Endothelial cell of umbilical vein (primary cell): Measurements from ENCODE around the gene TRIM59. TPM values are rescaled to one million over a fixed set of nuclear protein-coding genes. Genes with fewer than 3 reads are reported as not detected.
A peak's percentile ranks its signal among the peaks of the same experiment; 100 is the strongest.

ENCODE experiments used
- BruUV-seq: library from RNA; stranded (reverse); fragments of 400-500 nt; replicated peaks from 2 replicates; lab custom pipeline; 2021; lab: Mats Ljungman, UMichigan
- CTCF ChIA-PET: fragments of 300-600, 350-600 bp; sonication (Branson Sonifier 250); formaldehyde crosslinking; loops from one replicate; lab custom pipeline; 2021; ENCODE audit warnings: antibody characterized with exemption, inconsistent platforms; lab: Charles Lee
- POLR2A ChIA-PET: fragments of 300-600, 350-600 bp; sonication (Branson Sonifier 250); formaldehyde crosslinking; loops from one replicate; lab custom pipeline; 2021; ENCODE audit warnings: antibody characterized with exemption, inconsistent platforms; lab: Charles Lee
- DNase-seq: peaks from one replicate; pipeline ENCODE4 v3.0.0-alpha.2; 2011; ENCODE audit warnings: low read depth, low spot score
- FAIRE-seq: peaks from 2 replicates; lab custom pipeline; 2011; peaks lifted over from hg19 to GRCh38; lab: Jason Lieb, UNC
- H2AFZ ChIP-seq: 2 replicates; pipeline ENCODE4 v1.6.0; 2012; ENCODE audit warnings: low read depth, low read length, control low read depth, inconsistent platforms
- H3K27ac ChIP-seq: 2 replicates; pipeline ENCODE4 v1.5.1; 2011; ENCODE audit warnings: low read depth, mild to moderate bottlenecking, control low read depth, low read length, moderate library complexity; ENCODE audit not compliant: insufficient read depth
- H3K27me3 ChIP-seq, 2 experiments: 2 replicates each; pipeline versions ENCODE4 v1.6.0 to v1.6.1; 2011; ENCODE audit warnings: low read length in 2 of 2, mixed read lengths in 1 of 2; ENCODE audit not compliant: control insufficient read depth in 2 of 2, insufficient read depth in 2 of 2
- H3K36me3 ChIP-seq, 2 experiments: 2 replicates in 1 of 2; 3 replicates in 1 of 2; pipeline ENCODE4 v1.5.1; 2011; ENCODE audit warnings: low read length in 2 of 2, mild to moderate bottlenecking in 1 of 2, moderate library complexity in 1 of 2; ENCODE audit not compliant: control insufficient read depth in 2 of 2, insufficient read depth in 2 of 2; ENCODE audit errors: extremely low read depth in 1 of 2
- H3K4me1 ChIP-seq: 3 replicates; pipeline ENCODE4 v1.5.1; 2011; ENCODE audit warnings: mild to moderate bottlenecking, low read length; ENCODE audit not compliant: control insufficient read depth, insufficient read depth; ENCODE audit errors: extremely low read depth
- H3K4me2 ChIP-seq: 2 replicates; pipeline ENCODE4 v1.6.1; 2011; ENCODE audit warnings: low read length, control low read depth, mixed read lengths; ENCODE audit not compliant: insufficient read depth
- H3K4me3 ChIP-seq, 3 experiments: fragments of 200-600 bp in 1 of 3; sonication (generic), shearing (Covaris generic) in 1 of 3; replicated peaks in 1 of 3; 2 replicates each; pipeline ENCODE4 v1.5.1; 2011 to 2016; ENCODE audit warnings: control low read depth in 3 of 3, low read length in 3 of 3, mild to moderate bottlenecking in 2 of 3, inconsistent platforms in 1 of 3, low read depth in 1 of 3, moderate library complexity in 1 of 3; ENCODE audit not compliant: insufficient read depth in 1 of 3
- H3K79me2 ChIP-seq: 2 replicates; pipeline ENCODE4 v1.6.0; 2012; ENCODE audit warnings: low read length, inconsistent platforms; ENCODE audit not compliant: control insufficient read depth, insufficient read depth
- H3K9ac ChIP-seq: replicated peaks from 2 replicates; pipeline ENCODE3; 2011; ENCODE audit warnings: low read length, control low read depth; ENCODE audit not compliant: insufficient read depth; ENCODE audit errors: extremely low read depth
- H3K9me1 ChIP-seq: replicated peaks from 3 replicates; pipeline ENCODE4 v1.6.0; 2011; ENCODE audit warnings: mild to moderate bottlenecking, low read length; ENCODE audit not compliant: control insufficient read depth, insufficient read depth; ENCODE audit errors: extremely low read depth
- H3K9me3 ChIP-seq: replicated peaks from 2 replicates; pipeline ENCODE4 v1.5.1; 2012; ENCODE audit warnings: low read length, inconsistent platforms; ENCODE audit not compliant: control insufficient read depth, insufficient read depth
- H4K20me1 ChIP-seq: replicated peaks from 2 replicates; pipeline ENCODE3; 2011; ENCODE audit warnings: mild to moderate bottlenecking, low read length; ENCODE audit not compliant: control insufficient read depth, insufficient read depth; ENCODE audit errors: extremely low read depth
- CTCF ChIP-seq, 2 donors: IDR thresholded peaks; 1 replicate in 1 of 2; 2 replicates in 1 of 2; pipeline ENCODE4 v1.5.1; 2011; ENCODE audit warnings: low read length in 2 of 2, mild to moderate bottlenecking in 2 of 2, moderate library complexity in 2 of 2, control low read depth in 1 of 2, inconsistent platforms in 1 of 2, low read depth in 1 of 2; ENCODE audit not compliant: insufficient read depth in 1 of 2; ENCODE audit errors: extremely low read depth in 1 of 2
- EZH2 ChIP-seq: IDR thresholded peaks from 2 replicates; pipeline ENCODE4 v1.6.1; 2012; ENCODE audit warnings: borderline replicate concordance, low read depth, mild to moderate bottlenecking, moderate library complexity, low read length, inconsistent platforms; ENCODE audit not compliant: severe bottlenecking
- FOS ChIP-seq: IDR thresholded peaks from 2 replicates; pipeline ENCODE4 v1.6.1; 2011; ENCODE audit warnings: mild to moderate bottlenecking, low read length, moderate library complexity, borderline replicate concordance; ENCODE audit not compliant: insufficient read depth
- MYC ChIP-seq: IDR thresholded peaks from one replicate; pipeline ENCODE4 v1.6.1; 2011; ENCODE audit warnings: mild to moderate bottlenecking, low read depth, low read length
- dilution Hi-C: fragments of 300-500 bp; cut with MboI; formaldehyde crosslinking; loops from one replicate; pipeline ENCODE4 v1.15.0; 2019; ENCODE audit warnings: low sequenced_read_pairs; ENCODE audit not compliant: extremely low pct_ligation_motif_present
- intact Hi-C: fragments of 100-400 bp; cut with micrococcal nuclease; formaldehyde crosslinking; loops from one replicate; pipeline ENCODE4 v1.10.0; 2022
- polyA plus RNA-seq, 4 experiments: library from polyadenylated mRNA; depleted of rRNA in 3 of 4; stranded (reverse) in 3 of 4; unstranded in 1 of 4; fragments of >200 nt; gene quantifications; 2 replicates each; pipeline versions ENCODE4 v1.2.1 to v1.2.3, GENCODE V29; 2011 to 2012; ENCODE audit warnings: missing spikeins in 1 of 4
- total RNA-seq: library from RNA; stranded (reverse); gene quantifications from 2 replicates; pipeline ENCODE4 v1.2.3, GENCODE V29; 2021

Gene TRIM59
- total and polyA plus RNA-seq, 2 donors (not counting 3 experiments of a cell fraction or from before 2014, with no cell fraction given) = 6.8 to 33.0 TPM

GRCh38 chr3:160464971-160465370 is 15.4 kb upstream of the TRIM59 start:
- intact Hi-C loops = no loop called here

GRCh38 chr3:160464321-160464720 is 14.7 kb upstream of the TRIM59 start:
- ChIA-PET POLR2A (no interaction called here), CTCF (interaction anchor here (1.0 to 1.2 kb wide), 2 partner anchors 9 to 13 kb away, joined by 3 to 7 read pairs; no protein-coding TSS in a partner anchor)
- Histone ChIP-seq H3K9me3 (no peaks in the 10 kb centered on the region), H3K4me2 (no peak overlapping the region), H3K9me1 (no peaks in the 10 kb centered on the region), H3K36me3 (no peaks in the 10 kb centered on the region), H3K4me1 (no peaks in the 10 kb centered on the region), H3K27me3 (peaks cover 14 to 20% of the 10 kb centered on the region in 2 experiments), H3K27ac (no peak overlapping the region), H3K79me2 (no peaks in the 10 kb centered on the region), H4K20me1 (no peaks in the 10 kb centered on the region), H2AFZ (no peak overlapping the region), H3K9ac (no peak overlapping the region), H3K4me3 (no peak overlapping the region)
- dilution Hi-C loops = no loop called here
- FAIRE-seq = peak; percentile 40
- intact Hi-C loops = no loop called here
- no TSS peak for BruUV-seq
- TF ChIP-seq MYC (no peak), EZH2 (no peak), FOS (no peak), CTCF (IDR thresholded peaks at IDR 0.05; ENCODE audit: extremely low read depth in 1 of 2, insufficient read depth in 1 of 2, low read depth in 1 of 2, low read length in 2 of 2) (no peak)
- DNase-seq = no peak

More at GRCh38 chr3:160464971-160465370, 15.4 kb upstream of the TRIM59 start:
- H3K9ac ChIP-seq = no peak overlapping the region
- H3K4me2 ChIP-seq = no peak overlapping the region
- no peaks in the 10 kb centered on the region for H3K9me3 ChIP-seq
- H3K27ac ChIP-seq = no peak overlapping the region
- H3K9me1 ChIP-seq = no peaks in the 10 kb centered on the region
- no peaks in the 10 kb centered on the region for H3K79me2 ChIP-seq
- H3K4me1 ChIP-seq = no peaks in the 10 kb centered on the region
- no peak overlapping the region for H3K4me3 ChIP-seq
- no TSS peak for BruUV-seq
- peaks cover 12 to 20% of the 10 kb centered on the region in 2 experiments for H3K27me3 ChIP-seq
- no peak overlapping the region for H2AFZ ChIP-seq
- DNase-seq (no peak), FAIRE-seq (no peak)
- H3K36me3 ChIP-seq = no peaks in the 10 kb centered on the region
- CTCF ChIA-PET = interaction anchor here (0.9 to 1.2 kb wide), 4 partner anchors 10 to 22 kb away, joined by 3 to 7 read pairs (median 3); no protein-coding TSS in a partner anchor
- no peak for TF ChIP-seq MYC
- POLR2A ChIA-PET = no interaction called here
- H4K20me1 ChIP-seq = no peaks in the 10 kb centered on the region
- dilution Hi-C loops = no loop called here
